Smooth muscle cell (in vitro differentiated cells): ENCODE data around the gene ELP5. TPM values are rescaled to one million over a fixed set of nuclear protein-coding genes. Genes with fewer than 3 reads are reported as not detected.

ENCODE experiments used
- DNase-seq: peaks from one replicate; lab custom pipeline; 2025; ENCODE audit not compliant: unreplicated experiment; lab: John Stamatoyannopoulos, UW
- H2AFZ ChIP-seq: fragments of 200-600 bp; sonication (generic); 2 replicates; pipeline ENCODE4 v1.6.0; 2016; ENCODE audit warnings: antibody characterized with exemption, low read depth, mild to moderate bottlenecking
- H3F3A ChIP-seq: fragments of 200-600 bp; sonication (generic); 2 replicates; pipeline ENCODE4 v1.6.0; 2017; ENCODE audit warnings: antibody characterized with exemption, low read depth
- H3K27ac ChIP-seq: fragments of 200-600 bp; sonication (generic); 2 replicates; pipeline ENCODE4 v1.5.1; 2016; ENCODE audit warnings: low read depth, mild to moderate bottlenecking
- H3K27me3 ChIP-seq: fragments of 200-600 bp; sonication (generic); 2 replicates; pipeline ENCODE4 v1.6.1; 2016; ENCODE audit warnings: low read depth, mild to moderate bottlenecking
- H3K36me3 ChIP-seq: fragments of 200-600 bp; sonication (generic); 2 replicates; pipeline ENCODE4 v1.5.1; 2016; ENCODE audit warnings: low read depth
- H3K4me1 ChIP-seq: fragments of 200-600 bp; sonication (generic); 2 replicates; pipeline ENCODE4 v1.5.1; 2016; ENCODE audit warnings: low read depth
- H3K4me2 ChIP-seq: fragments of 200-600 bp; sonication (generic); 2 replicates; pipeline ENCODE4 v1.6.0; 2016; ENCODE audit warnings: mild to moderate bottlenecking
- H3K4me3 ChIP-seq: fragments of 200-600 bp; sonication (generic); 2 replicates; pipeline ENCODE4 v1.5.1; 2016; ENCODE audit warnings: mild to moderate bottlenecking
- H3K79me2 ChIP-seq: fragments of 200-600 bp; sonication (generic); 2 replicates; pipeline ENCODE4 v1.6.0; 2016; ENCODE audit warnings: low read depth, mild to moderate bottlenecking
- H3K9ac ChIP-seq: fragments of 200-600 bp; sonication (generic); 2 replicates; pipeline ENCODE4 v1.6.0; 2016; ENCODE audit warnings: low read depth
- H3K9me3 ChIP-seq: fragments of 200-600 bp; sonication (generic); replicated peaks from 2 replicates; pipeline ENCODE4 v1.5.1; 2016; ENCODE audit warnings: low read depth
- H4K20me1 ChIP-seq: fragments of 200-600 bp; sonication (generic); 2 replicates; pipeline ENCODE4 v1.6.0; 2016; ENCODE audit warnings: low read depth
- CTCF ChIP-seq: fragments of 200-600 bp; sonication (generic); IDR thresholded peaks from 2 replicates; pipeline ENCODE4 v1.5.1; 2017; ENCODE audit warnings: borderline replicate concordance, mild to moderate bottlenecking, antibody characterized with exemption; ENCODE audit not compliant: insufficient read depth, poor library complexity, severe bottlenecking
- WGBS: methylation state at CpG from one replicate; pipeline ENCODE4 v1.1.7; 2016; ENCODE audit warnings: low lambda C conversion rate; 5-methylcytosine and 5-hydroxymethylcytosine counted together
- polyA plus RNA-seq: library from polyadenylated mRNA; unstranded; fragments of >200 nt; fragmentation: Nextera tagmentation; extraction: Ambion mirVana; gene quantifications from 2 replicates; pipeline ENCODE4 v1.2.1, GENCODE V29; 2016
- total RNA-seq: library from RNA; depleted of rRNA; stranded (reverse); fragments of >200 nt; gene quantifications from 2 replicates; pipeline ENCODE4 v1.2.3, GENCODE V29; 2014

Gene ELP5
- total and polyA plus RNA-seq, 2 experiments from 2014 or later = 18.7 to 42.4 TPM

GRCh38 chr17:7235693-7236665 lies 16.0 kb upstream of the ELP5 start:
- Histone ChIP-seq H3K4me2 (no peak overlapping the region), H3K4me3 (no peak overlapping the region), H3K4me1 (peaks cover 25% of the 10 kb centered on the region), H3K9ac (no peak overlapping the region), H3K79me2 (peaks cover 81% of the 10 kb centered on the region), H4K20me1 (peaks cover 44% of the 10 kb centered on the region), H3K36me3 (no peaks in the 10 kb centered on the region), H3F3A (peaks cover 42% of the 10 kb centered on the region), H2AFZ (no peak overlapping the region), H3K27me3 (no peaks in the 10 kb centered on the region), H3K27ac (peak overlapping the region; percentile 74), H3K9me3 (no peaks in the 10 kb centered on the region)
- TF ChIP-seq CTCF = no peak
- 82% methylated on average over 22 of the region's 22 CpGs for WGBS
- no peak for DNase-seq

DNA sequence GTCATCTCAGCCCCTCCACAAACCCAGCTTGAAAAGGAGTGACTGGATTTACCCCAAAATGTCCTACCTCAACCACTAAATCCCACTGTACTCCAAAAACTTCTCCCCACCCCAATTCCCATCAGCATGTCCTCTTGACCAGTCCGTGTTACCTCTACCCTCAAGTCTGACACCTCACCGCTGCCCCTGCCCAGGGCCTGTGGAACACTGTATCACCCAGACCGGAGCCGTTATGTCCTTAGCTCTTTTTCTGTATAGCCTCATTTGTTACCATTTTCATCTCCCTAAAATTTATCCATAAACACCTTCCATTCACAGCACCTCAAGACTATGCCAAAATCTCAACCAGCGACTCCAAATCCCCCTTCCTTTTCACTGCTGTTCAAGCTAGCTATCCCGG lies 15.2 kb upstream of the ELP5 start:
- Histone ChIP-seq H3K27ac (peak overlapping the region; percentile 74), H3K4me2 (peak overlapping the region; percentile 91), H3K36me3 (no peaks in the 10 kb centered on the region), H3K9ac (no peak overlapping the region), H3K27me3 (no peaks in the 10 kb centered on the region), H4K20me1 (peaks cover 36% of the 10 kb centered on the region), H3K4me3 (peak overlapping the region; percentile 98), H3F3A (peaks cover 50% of the 10 kb centered on the region), H3K4me1 (peaks cover 31% of the 10 kb centered on the region), H3K9me3 (no peaks in the 10 kb centered on the region), H2AFZ (no peak overlapping the region), H3K79me2 (peaks cover 81% of the 10 kb centered on the region)
- 89% methylated on average over 6 of the region's 6 CpGs for WGBS
- TF ChIP-seq CTCF = no peak
- no peak for DNase-seq

DNA sequence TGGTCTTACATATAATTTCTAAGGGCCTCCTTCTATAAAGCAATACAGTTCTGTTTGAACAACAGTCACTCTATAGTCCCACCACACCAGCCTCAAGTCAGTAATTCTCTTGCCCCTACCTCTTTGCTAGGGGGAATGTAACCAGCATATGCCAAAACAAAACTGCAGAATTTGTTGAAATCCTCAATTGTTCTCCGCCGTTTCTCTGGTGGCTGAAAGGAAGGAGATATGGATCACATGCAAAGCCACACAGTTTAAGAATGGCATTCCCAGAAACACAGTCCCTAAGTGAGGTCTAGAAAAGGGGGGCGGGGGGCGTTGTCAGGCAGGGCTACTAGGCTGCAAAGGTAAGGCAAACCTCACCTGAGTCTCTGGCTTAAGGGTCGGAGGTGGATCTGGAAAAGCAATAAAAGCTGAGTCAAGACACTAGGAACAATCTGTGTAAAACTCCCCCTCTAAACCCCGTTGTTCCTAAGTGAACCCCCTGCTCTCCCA lies 14.7 kb upstream of the ELP5 start:
- WGBS = 45% methylated on average over 6 of the region's 6 CpGs
- Histone ChIP-seq H2AFZ (no peak overlapping the region), H3K27ac (peak overlapping the region; percentile 74), H3K9me3 (no peaks in the 10 kb centered on the region), H3K36me3 (no peaks in the 10 kb centered on the region), H3K4me2 (peak overlapping the region; percentile 91), H4K20me1 (peaks cover 31% of the 10 kb centered on the region), H3K9ac (peak overlapping the region; percentile 86), H3K79me2 (peaks cover 79% of the 10 kb centered on the region), H3K4me1 (peaks cover 31% of the 10 kb centered on the region), H3K27me3 (no peaks in the 10 kb centered on the region), H3F3A (peaks cover 53% of the 10 kb centered on the region), H3K4me3 (peak overlapping the region; percentile 98)
- TF ChIP-seq CTCF = no peak
- no peak for DNase-seq
